Liver (tissue), 9 donors: ENCODE data around the gene NFATC2. TPM values are rescaled to one million over a fixed set of nuclear protein-coding genes. Genes with fewer than 3 reads are reported as not detected.

Experiments
- DNase-seq: peaks from one replicate; pipeline ENCODE4 v3.0.0-alpha.2; 2017; ENCODE audit warnings: low spot score
- H3K27ac ChIP-seq, 2 donors: one replicate each; pipeline ENCODE4 v1.7.0; 2013; ENCODE audit warnings: inconsistent platforms in 2 of 2, low read length in 2 of 2, control low read depth in 1 of 2, low read depth in 1 of 2, mild to moderate bottlenecking in 1 of 2
- H3K27me3 ChIP-seq, 4 donors: one replicate each; pipeline versions ENCODE4 v1.6.1 to v1.7.0; 2013; ENCODE audit warnings: low read length in 3 of 4, inconsistent platforms in 1 of 4, mild to moderate bottlenecking in 1 of 4, moderate library complexity in 1 of 4; ENCODE audit not compliant: control insufficient read depth in 4 of 4, insufficient read depth in 4 of 4
- H3K36me3 ChIP-seq, 4 donors: one replicate each; pipeline versions ENCODE4 v1.6.1 to v1.7.0; 2013; ENCODE audit warnings: low read length in 3 of 4, mild to moderate bottlenecking in 3 of 4, low read depth in 1 of 4, moderate library complexity in 1 of 4; ENCODE audit not compliant: control insufficient read depth in 4 of 4, insufficient read depth in 3 of 4
- H3K4me1 ChIP-seq, 4 donors: one replicate each; pipeline versions ENCODE4 v1.6.1 to v1.7.0; 2013; ENCODE audit warnings: low read length in 3 of 4, mild to moderate bottlenecking in 3 of 4, moderate library complexity in 1 of 4; ENCODE audit not compliant: control insufficient read depth in 4 of 4, insufficient read depth in 4 of 4
- H3K4me3 ChIP-seq, 3 donors: one replicate each; pipeline versions ENCODE4 v1.6.1 to v1.7.0; 2013; ENCODE audit warnings: low read length in 3 of 3, control low read depth in 1 of 3, low read depth in 1 of 3, mild to moderate bottlenecking in 1 of 3
- H3K9ac ChIP-seq, 2 donors: one replicate each; pipeline ENCODE4 v1.7.0; 2013; ENCODE audit warnings: low read length in 2 of 2, mild to moderate bottlenecking in 2 of 2, moderate library complexity in 2 of 2, control low read depth in 1 of 2, low read depth in 1 of 2
- H3K9me3 ChIP-seq, 4 donors: one replicate each; pipeline versions ENCODE4 v1.6.1 to v1.7.0; 2013; ENCODE audit warnings: low read length in 3 of 4; ENCODE audit not compliant: control insufficient read depth in 4 of 4
- ATF3 ChIP-seq: IDR thresholded peaks from 2 replicates; pipeline ENCODE4 v1.6.1; 2016; ENCODE audit warnings: antibody characterized with exemption
- CTCF ChIP-seq: fragments of 150-350 bp; IDR thresholded peaks from 2 replicates; pipeline ENCODE4 v1.5.1; 2017; ENCODE audit warnings: improper control_type of control experiment, low read depth, low read length; ENCODE audit not compliant: missing input control
- EGR1 ChIP-seq, 2 donors: IDR thresholded peaks; 2 replicates each; pipeline ENCODE4 v1.6.1; 2016 to 2018; ENCODE audit warnings: antibody characterized with exemption in 2 of 2, low read depth in 2 of 2
- FOXA1 ChIP-seq: IDR thresholded peaks from 2 replicates; pipeline ENCODE4 v1.6.1; 2016; ENCODE audit warnings: antibody characterized with exemption
- FOXA2 ChIP-seq: IDR thresholded peaks from 2 replicates; pipeline ENCODE4 v1.6.1; 2016; ENCODE audit warnings: antibody characterized with exemption
- JUND ChIP-seq, 2 donors: IDR thresholded peaks; 2 replicates each; pipeline ENCODE4 v1.6.1; 2016; ENCODE audit warnings: antibody characterized with exemption in 2 of 2
- MAX ChIP-seq: IDR thresholded peaks from 2 replicates; pipeline ENCODE4 v1.6.1; 2016; ENCODE audit warnings: antibody characterized with exemption
- NR2F2 ChIP-seq: IDR thresholded peaks from 2 replicates; pipeline ENCODE4 v1.6.1; 2016; ENCODE audit warnings: antibody characterized with exemption
- REST ChIP-seq: IDR thresholded peaks from 2 replicates; pipeline ENCODE4 v1.6.1; 2016; ENCODE audit warnings: antibody characterized with exemption, mild to moderate bottlenecking
- TAF1 ChIP-seq: conservative IDR thresholded peaks from 2 replicates; pipeline ENCODE4 v1.6.1; 2016; ENCODE audit warnings: antibody characterized with exemption, mild to moderate bottlenecking
- YY1 ChIP-seq: IDR thresholded peaks from 2 replicates; pipeline ENCODE4 v1.6.1; 2016; ENCODE audit warnings: antibody characterized with exemption, mild to moderate bottlenecking
- WGBS: extraction: QIAGEN DNeasy Blood & Tissue Kit; methylation state at CpG from one replicate; pipeline ENCODE4 v1.1.7; 2013; 5-methylcytosine and 5-hydroxymethylcytosine counted together
- polyA plus RNA-seq, 2 donors: library from polyadenylated mRNA; stranded (reverse) in 1 of 2; unstranded in 1 of 2; fragments of 200-250 nt in 1 of 2; fragments of >200 nt in 1 of 2; fragmentation: Nextera tagmentation in 1 of 2; extraction: Ambion mirVana in 1 of 2; gene quantifications; one replicate each; pipeline versions ENCODE4 v1.2.1 to v1.2.3, GENCODE V29; 2013 to 2015
- total RNA-seq, 2 donors: library from RNA; depleted of rRNA; stranded (reverse); fragments of >200 nt; gene quantifications; one replicate each; pipeline ENCODE4 v1.2.3, GENCODE V29; 2014
- donor health status: healthy.
- donor health status: healthy.
- donor health status: healthy.
- donor health status: healthy.
- donor health status: healthy.

NFATC2 gene
- total and polyA plus RNA-seq, 4 donors, result 1.2 to 6.7 (median 2.6) TPM

- TF ChIP-seq REST (no peak), JUND (IDR thresholded peaks at IDR 0.05) (no peak), FOXA2 (no peak), YY1 (no peak), FOXA1 (no peak)
Measured at GRCh38 chr20:51354191-51354768, 188.2 kb downstream of the NFATC2 start (continued).

- TF ChIP-seq EGR1 (IDR thresholded peaks at IDR 0.05; ENCODE audit: low read depth in 2 of 2) (no peak), NR2F2 (no peak), ATF3 (no peak), FOXA2 (no peak), MAX (no peak), TAF1 (no peak), REST (no peak), CTCF (no peak), JUND (IDR thresholded peaks at IDR 0.05) (no peak), YY1 (no peak)
- Histone ChIP-seq H3K27me3 (no peaks in the 10 kb centered on the region), H3K4me1 (no peaks in the 10 kb centered on the region), H3K27ac (no peak overlapping the region), H3K9ac (no peak overlapping the region), H3K9me3 (no peaks in the 10 kb centered on the region), H3K4me3 (no peak overlapping the region), H3K36me3 (no peaks in the 10 kb centered on the region)
- DNase-seq, result no peak
- 74% methylated on average over 4 of the region's 4 CpGs for WGBS
Measured at GRCh38 chr20:51353491-51353890, 189.0 kb downstream of the NFATC2 start.
